ENCODE results near the gene PTPRN2.

GRCh38 chr7:157839672-157840167 is 747.9 kb downstream of the PTPRN2 start:
- no peak for TF ChIP-seq CTCF (IDR thresholded peaks at IDR 0.05)
- no peak for TF ChIP-seq EP300 (IDR thresholded peaks at IDR 0.05)

All from sigmoid colon (tissue), 4 donors.